Measurements from ENCODE around the gene TACC2.

DNA sequence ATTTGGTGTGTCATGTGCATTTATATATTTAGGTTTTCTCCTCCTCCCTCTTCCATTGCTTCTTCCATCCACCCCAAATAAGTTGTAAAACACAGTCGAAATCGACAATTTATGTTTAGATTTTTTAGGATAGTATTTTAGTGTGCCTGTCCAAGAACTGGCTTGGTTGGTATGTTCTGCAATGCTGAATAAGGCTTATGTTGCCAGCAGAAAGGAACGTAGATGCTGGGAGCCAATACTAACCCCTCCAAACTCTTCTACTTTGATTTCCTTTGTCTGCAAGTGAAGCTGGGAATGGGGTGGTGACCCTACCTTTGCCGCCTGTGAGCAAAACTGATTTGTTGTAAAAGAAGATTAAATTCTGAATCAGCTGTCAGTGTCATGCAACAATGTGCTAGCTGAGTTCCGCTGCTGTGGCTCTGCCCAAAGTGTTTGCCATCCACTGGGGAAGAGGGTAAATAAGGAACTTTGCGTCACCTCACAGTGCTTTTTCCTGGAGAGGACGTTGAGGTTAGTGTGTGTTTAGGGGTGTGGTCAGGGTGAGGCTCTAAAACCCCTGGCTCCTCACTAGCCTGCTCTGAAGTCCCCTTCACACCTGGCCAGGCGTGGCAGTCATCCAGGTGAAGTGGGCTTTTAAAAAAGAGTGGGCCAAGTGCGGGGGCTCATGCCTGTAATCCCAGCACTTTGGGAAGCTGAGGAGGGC is 44.4 kb downstream of the TACC2 start:
- TF ChIP-seq, protein P1, sequence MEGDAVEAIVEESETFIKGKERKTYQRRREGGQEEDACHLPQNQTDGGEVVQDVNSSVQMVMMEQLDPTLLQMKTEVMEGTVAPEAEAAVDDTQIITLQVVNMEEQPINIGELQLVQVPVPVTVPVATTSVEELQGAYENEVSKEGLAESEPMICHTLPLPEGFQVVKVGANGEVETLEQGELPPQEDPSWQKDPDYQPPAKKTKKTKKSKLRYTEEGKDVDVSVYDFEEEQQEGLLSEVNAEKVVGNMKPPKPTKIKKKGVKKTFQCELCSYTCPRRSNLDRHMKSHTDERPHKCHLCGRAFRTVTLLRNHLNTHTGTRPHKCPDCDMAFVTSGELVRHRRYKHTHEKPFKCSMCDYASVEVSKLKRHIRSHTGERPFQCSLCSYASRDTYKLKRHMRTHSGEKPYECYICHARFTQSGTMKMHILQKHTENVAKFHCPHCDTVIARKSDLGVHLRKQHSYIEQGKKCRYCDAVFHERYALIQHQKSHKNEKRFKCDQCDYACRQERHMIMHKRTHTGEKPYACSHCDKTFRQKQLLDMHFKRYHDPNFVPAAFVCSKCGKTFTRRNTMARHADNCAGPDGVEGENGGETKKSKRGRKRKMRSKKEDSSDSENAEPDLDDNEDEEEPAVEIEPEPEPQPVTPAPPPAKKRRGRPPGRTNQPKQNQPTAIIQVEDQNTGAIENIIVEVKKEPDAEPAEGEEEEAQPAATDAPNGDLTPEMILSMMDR (IDR thresholded peaks at IDR 0.05), result no peak
- no peak for TF ChIP-seq EP300 (IDR thresholded peaks at IDR 0.05)
- no peak for TF ChIP-seq POLR2A (IDR thresholded peaks at IDR 0.05)

All from tibial nerve (tissue), 4 donors.